ENCODE data around the gene GSTP1. TPM values are rescaled to one million over a fixed set of nuclear protein-coding genes. Genes with fewer than 3 reads are reported as not detected.
A peak's percentile ranks its signal among the peaks of the same experiment; 100 is the strongest.

Gene GSTP1
- polyA plus RNA-seq, 1 experiment = 716 TPM

- H3K27ac ChIP-seq (ENCODE audit: low read depth, low read length) = no peak overlapping the region
- POLR2A ChIA-PET = interaction anchor here (1.1 to 1.4 kb wide), 3 partner anchors 16 to 122 kb away, joined by 3 to 5 read pairs (median 4); partner anchors contain the start of genes GSTP1 and NUDT8
Measured at GRCh38 chr11:67613313-67613959, 29.8 kb downstream of the GSTP1 start.

GRCh38 chr11:67613960-67614715 is 30.5 kb downstream of the GSTP1 start:
- no peak overlapping the region for H3K27ac ChIP-seq (ENCODE audit: low read depth, low read length)
- peak; percentile 67 for TF ChIP-seq CTCF (IDR thresholded peaks at IDR 0.05; ENCODE audit: low read depth, low read length)

More at GRCh38 chr11:67613313-67613959, 29.8 kb downstream of the GSTP1 start:
- TF ChIP-seq CTCF (IDR thresholded peaks at IDR 0.05; ENCODE audit: low read depth, low read length) = no peak
- H3K4me3 ChIP-seq (ENCODE audit: low read depth, low read length) = no peak overlapping the region
- no peaks in the 10 kb centered on the region; the same call in 1 of the 2 replicates for H3K9me3 ChIP-seq (ENCODE audit: control insufficient read depth, insufficient read depth, low read length)
- CTCF ChIA-PET = interaction anchor here (1.0 to 6.6 kb wide), 4 partner anchors 8 to 45 kb away, joined by 3 to 44 read pairs (median 6); partner anchors contain the start of gene NUDT8
- DNase-seq (ENCODE audit: low read depth, low spot score) = no peak
- peaks cover 25% of the 10 kb centered on the region for H3K27me3 ChIP-seq (ENCODE audit: control insufficient read depth, insufficient read depth, low read length)

GRCh38 chr11:67614730-67615714 is 31.4 kb downstream of the GSTP1 start:
- no peak overlapping the region for H3K4me3 ChIP-seq (ENCODE audit: low read depth, low read length)
- DNase-seq (ENCODE audit: low read depth, low spot score) = no peak
- H3K9me3 ChIP-seq (ENCODE audit: control insufficient read depth, insufficient read depth, low read length) = no peaks in the 10 kb centered on the region; the same call in 1 of the 2 replicates
- peak; percentile 57 for TF ChIP-seq CTCF (IDR thresholded peaks at IDR 0.05; ENCODE audit: low read depth, low read length)
- POLR2A ChIA-PET = interaction anchor here (1.3 to 1.4 kb wide), 2 partner anchors 15 to 31 kb away, joined by 4 to 5 read pairs; partner anchors contain the start of genes GSTP1 and NUDT8
- H3K27ac ChIP-seq (ENCODE audit: low read depth, low read length) = no peak overlapping the region
- CTCF ChIA-PET = interaction anchor here (0.8 to 6.6 kb wide), 6 partner anchors 9 to 44 kb away, joined by 3 to 44 read pairs (median 4); partner anchors contain the start of gene NUDT8
- peaks cover 25% of the 10 kb centered on the region for H3K27me3 ChIP-seq (ENCODE audit: control insufficient read depth, insufficient read depth, low read length)

More at GRCh38 chr11:67613960-67614715, 30.5 kb downstream of the GSTP1 start:
- CTCF ChIA-PET = interaction anchor here (0.8 to 6.6 kb wide), 6 partner anchors 8 to 44 kb away, joined by 3 to 44 read pairs (median 4); partner anchors contain the start of gene NUDT8
- Histone ChIP-seq H3K4me3 (ENCODE audit: low read depth, low read length) (peak overlapping the region; percentile 20; the same call in 1 of the 2 replicates), H3K9me3 (ENCODE audit: control insufficient read depth, insufficient read depth, low read length) (no peaks in the 10 kb centered on the region; the same call in 1 of the 2 replicates), H3K27me3 (ENCODE audit: control insufficient read depth, insufficient read depth, low read length) (peaks cover 25% of the 10 kb centered on the region)
- POLR2A ChIA-PET = interaction anchor here (1.1 to 1.4 kb wide), 3 partner anchors 15 to 123 kb away, joined by 3 to 5 read pairs (median 4); partner anchors contain the start of genes GSTP1 and NUDT8
- DNase-seq (ENCODE audit: low read depth, low spot score) = no peak

GRCh38 chr11:67615728-67616430 is 32.3 kb downstream of the GSTP1 start:
- DNase-seq (ENCODE audit: low read depth, low spot score) = no peak
- H3K4me3 ChIP-seq (ENCODE audit: low read depth, low read length) = no peak overlapping the region
- no peak overlapping the region for H3K27ac ChIP-seq (ENCODE audit: low read depth, low read length)
- H3K9me3 ChIP-seq (ENCODE audit: control insufficient read depth, insufficient read depth, low read length) = no peaks in the 10 kb centered on the region; the same call in 1 of the 2 replicates
- ChIA-PET CTCF (interaction anchor here (6.6 kb wide), 1 partner anchor 13 kb away, joined by 44 read pairs; the partner anchor contains the start of gene NUDT8), POLR2A (no interaction called here)
- TF ChIP-seq CTCF (IDR thresholded peaks at IDR 0.05; ENCODE audit: low read depth, low read length) = no peak
- H3K27me3 ChIP-seq (ENCODE audit: control insufficient read depth, insufficient read depth, low read length) = peaks cover 25% of the 10 kb centered on the region
